MCF 10A (cell line): ENCODE results near the gene HDAC7. TPM values are rescaled to one million over a fixed set of nuclear protein-coding genes. Genes with fewer than 3 reads are reported as not detected.

Source experiments
- BruUV-seq: library from RNA; stranded (reverse); fragments of 400-500 nt; replicated peaks from 2 replicates; lab custom pipeline; 2021; lab: Mats Ljungman, UMichigan
- CTCF ChIA-PET: fragments of 300-600 bp; sonication (Branson Sonifier 250); formaldehyde crosslinking; extraction: SDS; loops from one replicate; lab custom pipeline; 2021; ENCODE audit warnings: antibody characterized with exemption, inconsistent platforms; lab: Yijun Ruan, JAX
- POLR2A ChIA-PET: fragments of 300-600, 350-650 bp; sonication (Branson Sonifier 250); formaldehyde crosslinking; extraction: SDS; loops from one replicate; lab custom pipeline; 2020; ENCODE audit warnings: antibody characterized with exemption, inconsistent platforms; lab: Yijun Ruan, JAX
- DNase-seq: peaks from one replicate; pipeline ENCODE4 v3.0.0-alpha.2; 2018; ENCODE audit not compliant: unreplicated experiment
- H3K27ac Mint-ChIP-seq: one replicate; pipeline ENCODE4 v1.8.0; 2022; ENCODE audit warnings: mild to moderate bottlenecking, low read depth, mixed read lengths; ENCODE audit not compliant: unreplicated experiment
- H3K27me3 Mint-ChIP-seq: one replicate; pipeline ENCODE4 v1.8.0; 2022; ENCODE audit warnings: mixed read lengths; ENCODE audit not compliant: insufficient read depth, unreplicated experiment
- H3K36me3 Mint-ChIP-seq: one replicate; pipeline ENCODE4 v1.8.0; 2022; ENCODE audit warnings: mild to moderate bottlenecking, moderate library complexity, mixed read lengths; ENCODE audit not compliant: insufficient read depth, unreplicated experiment
- H3K4me1 Mint-ChIP-seq: one replicate; pipeline ENCODE4 v1.8.0; 2022; ENCODE audit warnings: mixed read lengths; ENCODE audit not compliant: insufficient read depth, unreplicated experiment
- H3K4me3 Mint-ChIP-seq: one replicate; pipeline ENCODE4 v1.8.0; 2022; ENCODE audit warnings: mild to moderate bottlenecking, moderate library complexity, mixed read lengths; ENCODE audit not compliant: unreplicated experiment
- H3K9me3 Mint-ChIP-seq: one replicate; pipeline ENCODE4 v1.8.0; 2022; ENCODE audit warnings: mixed read lengths; ENCODE audit not compliant: unreplicated experiment
- intact Hi-C: fragments of 100-400 bp; cut with micrococcal nuclease; formaldehyde crosslinking; loops from 2 replicates; pipeline ENCODE4 v1.14.1; 2022
- total RNA-seq: library from RNA; stranded (reverse); gene quantifications from 2 replicates; pipeline ENCODE4 v1.2.3, GENCODE V29; 2022
- TF ChIP-seq, protein P1 (sequence below): fragments of 200-600 bp; IDR thresholded peaks from one replicate; pipeline ENCODE4 v1.8.0; 2022; ENCODE audit warnings: antibody characterized with exemption, mild to moderate bottlenecking; ENCODE audit not compliant: unreplicated experiment

HDAC7 gene
- total RNA-seq, 1 experiment from 2014 or later: 80.1 TPM

DNA sequence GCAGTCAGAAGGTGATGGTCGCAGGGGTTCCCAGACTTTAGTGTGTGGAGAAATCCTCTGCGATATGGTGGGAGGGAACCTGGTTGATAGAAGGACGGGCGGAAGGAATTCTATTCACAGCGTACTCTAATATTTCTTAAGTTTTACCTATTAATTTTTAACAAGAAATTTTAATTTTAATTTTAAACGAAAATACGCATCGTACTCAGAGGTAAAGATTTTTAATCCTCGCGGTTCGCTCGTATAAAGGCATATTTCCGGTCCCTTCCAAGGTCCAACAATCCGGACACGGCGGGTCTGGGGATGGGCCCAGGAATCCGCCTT is 47.0 kb downstream of the HDAC7 start:
- TF ChIP-seq, protein P1, sequence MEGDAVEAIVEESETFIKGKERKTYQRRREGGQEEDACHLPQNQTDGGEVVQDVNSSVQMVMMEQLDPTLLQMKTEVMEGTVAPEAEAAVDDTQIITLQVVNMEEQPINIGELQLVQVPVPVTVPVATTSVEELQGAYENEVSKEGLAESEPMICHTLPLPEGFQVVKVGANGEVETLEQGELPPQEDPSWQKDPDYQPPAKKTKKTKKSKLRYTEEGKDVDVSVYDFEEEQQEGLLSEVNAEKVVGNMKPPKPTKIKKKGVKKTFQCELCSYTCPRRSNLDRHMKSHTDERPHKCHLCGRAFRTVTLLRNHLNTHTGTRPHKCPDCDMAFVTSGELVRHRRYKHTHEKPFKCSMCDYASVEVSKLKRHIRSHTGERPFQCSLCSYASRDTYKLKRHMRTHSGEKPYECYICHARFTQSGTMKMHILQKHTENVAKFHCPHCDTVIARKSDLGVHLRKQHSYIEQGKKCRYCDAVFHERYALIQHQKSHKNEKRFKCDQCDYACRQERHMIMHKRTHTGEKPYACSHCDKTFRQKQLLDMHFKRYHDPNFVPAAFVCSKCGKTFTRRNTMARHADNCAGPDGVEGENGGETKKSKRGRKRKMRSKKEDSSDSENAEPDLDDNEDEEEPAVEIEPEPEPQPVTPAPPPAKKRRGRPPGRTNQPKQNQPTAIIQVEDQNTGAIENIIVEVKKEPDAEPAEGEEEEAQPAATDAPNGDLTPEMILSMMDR: no peak
- CTCF ChIA-PET: interaction anchor here (0.6 to 38.2 kb wide), 9 partner anchors 9 to 61 kb away, joined by 3 to 843 read pairs (median 4); partner anchors contain the start of gene RAPGEF3
- no peaks in the 10 kb centered on the region for H3K27me3 Mint-ChIP-seq
- POLR2A ChIA-PET: interaction anchor here (0.6 to 2.7 kb wide), 8 partner anchors 15 to 408 kb away, joined by 3 to 19 read pairs (median 4); no protein-coding TSS in a partner anchor
- H3K9me3 Mint-ChIP-seq: no peaks in the 10 kb centered on the region
- BruUV-seq: no TSS peak
- no peaks in the 10 kb centered on the region for H3K36me3 Mint-ChIP-seq
- H3K27ac Mint-ChIP-seq: peak overlapping the region; percentile 59
- peak overlapping the region; percentile 74 for H3K4me3 Mint-ChIP-seq
- intact Hi-C loops: no loop called here
- peaks cover 13% of the 10 kb centered on the region for H3K4me1 Mint-ChIP-seq
- DNase-seq: no peak

DNA sequence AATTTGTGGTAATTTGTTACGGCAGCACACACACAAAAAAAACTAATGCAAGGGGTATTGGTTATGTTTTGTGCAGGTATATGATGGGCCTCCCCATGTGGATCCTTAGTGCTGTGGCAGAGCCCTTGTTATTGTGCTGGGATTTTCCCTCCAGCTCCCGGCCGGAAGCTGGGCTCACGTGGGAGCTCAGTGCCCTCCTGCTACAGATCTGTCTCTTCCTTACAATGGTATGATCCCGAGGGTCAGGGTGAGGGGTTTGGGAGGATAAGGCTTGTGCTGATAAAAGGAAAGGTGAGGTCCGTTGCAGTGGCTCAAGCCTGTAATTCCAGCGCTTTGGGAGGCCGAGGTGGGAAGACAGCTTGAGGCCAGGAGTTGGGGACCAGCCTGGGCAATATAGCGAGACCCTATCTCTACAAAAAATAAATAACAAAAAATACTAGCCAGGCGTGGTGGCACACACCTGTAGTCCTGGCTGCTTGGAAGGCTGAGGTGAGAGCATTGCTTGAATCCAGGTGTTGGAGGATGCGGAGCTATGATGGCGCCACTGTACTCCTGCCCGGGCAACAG is 47.5 kb downstream of the HDAC7 start:
- H3K27me3 Mint-ChIP-seq: no peaks in the 10 kb centered on the region
- TF ChIP-seq, protein P1: no peak
- H3K4me1 Mint-ChIP-seq: peaks cover 16% of the 10 kb centered on the region
- no TSS peak for BruUV-seq
- H3K9me3 Mint-ChIP-seq: no peaks in the 10 kb centered on the region
- no peaks in the 10 kb centered on the region for H3K36me3 Mint-ChIP-seq
- intact Hi-C loops: no loop called here
- ChIA-PET CTCF (interaction anchor here (0.7 to 38.2 kb wide), 9 partner anchors 10 to 62 kb away, joined by 3 to 843 read pairs (median 6); partner anchors contain the start of gene RAPGEF3), POLR2A (interaction anchor here (0.6 to 2.7 kb wide), 8 partner anchors 14 to 408 kb away, joined by 3 to 19 read pairs (median 4); no protein-coding TSS in a partner anchor)
- peak overlapping the region; percentile 74 for H3K4me3 Mint-ChIP-seq
- DNase-seq: no peak
- peak overlapping the region; percentile 59 for H3K27ac Mint-ChIP-seq

DNA sequence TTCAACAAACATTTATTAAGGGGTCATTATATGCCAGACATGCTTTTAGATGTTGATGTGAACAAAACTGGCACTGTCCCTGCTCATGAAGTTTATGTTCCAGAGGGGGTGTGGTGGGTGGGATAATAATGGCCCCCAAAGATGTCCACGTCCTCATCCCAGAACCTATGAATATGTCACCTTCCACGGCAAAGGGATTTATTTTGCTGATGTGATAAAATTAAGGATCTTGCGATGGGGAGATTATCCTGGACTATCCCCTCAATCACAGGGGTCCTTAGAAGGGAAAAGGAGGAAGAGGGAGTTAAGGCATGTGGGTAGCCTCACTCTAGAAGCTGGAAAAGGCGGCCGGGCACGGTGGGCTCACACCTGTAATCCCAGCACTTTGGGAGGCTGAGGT is 48.4 kb downstream of the HDAC7 start:
- TF ChIP-seq, protein P1: no peak
- intact Hi-C loops: no loop called here
- H3K36me3 Mint-ChIP-seq: no peaks in the 10 kb centered on the region
- no peaks in the 10 kb centered on the region for H3K27me3 Mint-ChIP-seq
- no TSS peak for BruUV-seq
- ChIA-PET POLR2A (no interaction called here), CTCF (interaction anchor here (0.6 to 38.2 kb wide), 8 partner anchors 8 to 1401 kb away, joined by 3 to 843 read pairs (median 46); partner anchors contain the start of gene RAPGEF3)
- DNase-seq: no peak
- H3K27ac Mint-ChIP-seq: no peak overlapping the region
- no peaks in the 10 kb centered on the region for H3K9me3 Mint-ChIP-seq
- peaks cover 9% of the 10 kb centered on the region for H3K4me1 Mint-ChIP-seq
- H3K4me3 Mint-ChIP-seq: no peak overlapping the region

DNA sequence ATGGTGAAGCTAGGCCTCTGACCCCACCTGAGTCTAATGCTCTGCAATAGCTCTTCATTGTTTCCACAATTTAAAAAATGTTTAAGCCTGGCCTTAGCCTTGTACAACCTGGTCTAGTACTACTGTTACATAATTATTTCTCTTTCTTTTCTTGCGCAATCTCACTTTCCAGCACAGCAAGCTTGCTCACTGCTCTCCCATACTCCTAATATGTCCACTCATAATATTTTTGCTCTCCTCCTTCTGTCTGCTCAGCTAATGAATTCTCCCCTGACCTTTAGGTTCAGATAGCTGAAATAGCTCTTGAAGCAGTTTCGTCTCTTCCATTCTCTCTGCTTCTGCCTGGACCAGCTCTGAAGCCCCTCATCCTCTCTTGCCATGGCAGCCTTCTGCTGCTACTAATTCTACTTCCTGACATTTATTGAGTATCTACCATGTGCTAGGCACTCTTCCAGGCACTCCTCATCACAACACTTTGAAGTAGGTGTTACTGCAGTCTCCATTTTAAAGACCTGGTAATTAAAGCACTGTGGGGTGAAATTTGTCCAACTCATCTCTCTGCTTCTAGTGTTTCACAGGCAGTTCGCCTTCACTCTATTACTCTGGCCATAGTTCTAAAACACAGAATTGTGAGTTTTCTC is 49.5 kb downstream of the HDAC7 start:
- TF ChIP-seq, protein P1: no peak
- no peak overlapping the region for H3K27ac Mint-ChIP-seq
- intact Hi-C loops: no loop called here
- ChIA-PET POLR2A (interaction anchor here (0.9 to 5.8 kb wide), 7 partner anchors 15 to 93 kb away, joined by 3 to 38 read pairs (median 5); no protein-coding TSS in a partner anchor), CTCF (interaction anchor here (0.6 to 38.2 kb wide), 14 partner anchors 9 to 80 kb away, joined by 3 to 843 read pairs (median 4); partner anchors contain the start of genes RAPGEF3 and RPAP3)
- H3K9me3 Mint-ChIP-seq: no peaks in the 10 kb centered on the region
- DNase-seq: peak; percentile 68
- no peaks in the 10 kb centered on the region for H3K36me3 Mint-ChIP-seq
- no peak overlapping the region for H3K4me3 Mint-ChIP-seq
- BruUV-seq: no TSS peak
- H3K4me1 Mint-ChIP-seq: peaks cover 15% of the 10 kb centered on the region
- no peaks in the 10 kb centered on the region for H3K27me3 Mint-ChIP-seq
